NCI-H2107 (cell line): ENCODE data around the gene PICK1.

Source experiments
- DNase-seq: peaks from one replicate; lab custom pipeline; 2025; lab: John Stamatoyannopoulos, UW

The PICK1 gene

DNA sequence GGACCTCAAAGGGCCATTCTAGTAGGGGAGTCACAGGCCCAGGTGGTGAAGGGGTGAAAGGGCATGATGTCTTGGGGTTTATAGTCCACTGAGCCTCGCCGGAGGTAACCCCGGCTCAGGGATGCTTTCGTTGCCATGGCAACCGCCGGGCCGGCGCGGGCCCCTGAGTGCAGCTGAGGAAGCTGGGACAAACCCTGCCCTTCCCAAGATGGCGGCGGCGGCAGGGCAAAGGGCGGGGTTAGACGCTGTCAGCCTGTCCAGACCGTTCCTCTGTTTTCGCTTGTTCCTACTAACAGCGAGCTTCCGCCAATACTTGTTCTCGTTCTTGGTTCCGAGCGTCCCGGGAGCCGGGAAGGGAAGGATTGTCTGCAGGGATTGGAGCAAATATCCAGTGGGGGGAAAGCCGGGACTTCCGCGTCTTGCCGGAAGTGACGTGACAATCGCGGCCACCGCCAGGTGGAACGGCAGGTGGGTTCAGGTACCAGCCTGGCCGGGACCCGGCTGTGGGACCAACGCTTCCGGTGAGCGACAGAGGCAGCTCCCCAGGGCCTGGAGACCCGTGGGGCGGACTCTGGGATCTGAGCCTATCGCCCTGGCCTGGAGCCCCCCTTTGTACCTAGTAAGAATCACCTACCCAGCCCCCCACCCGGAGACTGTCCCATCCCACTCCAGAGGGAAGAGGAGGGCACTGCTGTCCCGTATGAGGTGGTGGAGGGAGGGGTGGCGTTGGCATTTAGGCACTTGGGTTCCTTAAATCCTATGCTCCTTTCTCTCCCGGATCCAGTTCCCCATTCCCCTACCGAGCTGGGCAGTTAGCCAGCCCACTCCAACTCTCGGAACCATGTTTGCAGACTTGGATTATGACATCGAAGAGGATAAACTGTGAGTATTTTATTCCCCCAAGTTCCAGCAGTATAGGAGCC, at the start of gene PICK1:
PICK1 (plus strand) TSS at position 436 of the 923 bp plus-strand sequence; CDS start at position 842, 406 bp downstream.
- peak; percentile 89 for DNase-seq

DNA sequence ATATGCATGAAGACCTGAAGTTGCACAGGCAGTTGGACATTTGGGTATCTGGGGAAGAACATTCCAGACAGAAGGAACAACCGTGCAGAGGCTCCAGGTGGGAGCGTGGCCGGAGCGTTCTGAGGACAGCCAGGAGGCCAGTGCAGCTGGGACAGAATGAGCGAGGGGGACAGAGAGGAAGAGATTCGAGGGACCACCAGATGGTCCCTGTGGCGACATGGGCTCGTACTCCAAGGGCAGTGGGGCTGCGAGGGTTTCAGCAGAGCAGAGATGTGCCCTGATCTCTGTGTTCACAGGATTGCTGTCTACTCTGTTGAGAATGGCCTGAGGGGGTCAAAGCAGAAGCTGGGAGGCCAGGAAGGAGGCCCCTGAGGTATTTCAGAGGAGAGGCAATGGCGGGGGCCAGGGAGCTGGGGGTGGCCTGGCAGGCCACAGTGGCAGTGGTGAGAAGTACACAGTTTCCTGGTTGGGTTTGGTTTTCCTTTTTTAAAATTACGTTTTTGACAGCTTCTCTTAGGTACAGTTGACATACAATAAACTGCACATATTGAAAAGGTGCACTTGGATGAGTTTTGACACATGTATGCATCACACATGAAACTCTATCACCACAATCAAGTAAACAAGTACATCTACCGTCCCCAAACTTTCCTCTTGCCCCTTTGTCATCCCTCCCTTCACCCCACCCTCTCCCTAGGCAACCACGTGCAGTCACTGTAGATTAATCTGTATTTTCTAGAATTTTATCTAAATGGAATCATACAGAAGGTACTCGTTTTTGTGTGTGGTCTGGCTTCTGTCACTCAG, 48.0 kb upstream of the PICK1 start:
- DNase-seq, result no peak

DNA sequence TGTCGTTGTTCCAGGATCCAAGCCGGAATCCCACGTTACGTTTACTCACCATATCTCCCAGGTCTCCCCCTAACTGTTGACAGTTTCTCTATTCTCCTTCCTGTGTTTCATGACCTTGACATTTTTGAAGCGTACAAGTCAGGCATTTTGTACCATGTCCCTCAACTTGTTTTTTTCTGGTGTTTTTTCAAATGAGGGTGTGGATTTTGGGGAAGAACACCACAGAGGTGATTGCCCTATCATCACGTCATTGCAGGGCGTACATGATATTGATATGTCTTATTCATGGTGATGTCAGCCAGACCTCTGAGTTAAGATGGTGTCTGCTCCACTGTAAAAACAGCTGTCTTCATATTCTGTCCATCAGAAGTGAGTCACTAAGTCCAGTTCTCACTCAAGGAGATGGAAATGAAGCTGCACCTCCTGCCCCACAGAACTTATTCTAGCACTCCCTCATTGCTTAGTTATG, 44.6 kb upstream of the PICK1 start:
- DNase-seq, result no peak

DNA sequence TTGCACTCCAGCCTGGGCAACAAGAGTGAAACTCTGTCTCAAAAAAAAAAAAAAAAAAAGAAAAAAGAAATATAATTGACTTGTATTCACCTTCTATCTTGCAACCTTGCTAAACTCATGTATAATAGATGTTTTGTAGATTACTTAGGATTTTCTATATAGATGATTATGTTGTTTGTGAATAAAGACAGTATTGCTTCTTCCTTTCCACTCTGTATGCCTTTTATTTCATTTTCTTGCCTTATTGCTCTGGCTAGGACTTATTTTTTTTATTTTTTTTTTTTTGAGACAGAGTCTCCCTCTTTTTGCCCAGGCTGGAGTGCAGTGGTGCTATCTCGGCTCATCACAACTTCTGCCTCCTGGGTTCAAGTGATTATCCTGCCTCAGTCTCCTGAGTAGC, 43.1 kb upstream of the PICK1 start:
- no peak for DNase-seq

DNA sequence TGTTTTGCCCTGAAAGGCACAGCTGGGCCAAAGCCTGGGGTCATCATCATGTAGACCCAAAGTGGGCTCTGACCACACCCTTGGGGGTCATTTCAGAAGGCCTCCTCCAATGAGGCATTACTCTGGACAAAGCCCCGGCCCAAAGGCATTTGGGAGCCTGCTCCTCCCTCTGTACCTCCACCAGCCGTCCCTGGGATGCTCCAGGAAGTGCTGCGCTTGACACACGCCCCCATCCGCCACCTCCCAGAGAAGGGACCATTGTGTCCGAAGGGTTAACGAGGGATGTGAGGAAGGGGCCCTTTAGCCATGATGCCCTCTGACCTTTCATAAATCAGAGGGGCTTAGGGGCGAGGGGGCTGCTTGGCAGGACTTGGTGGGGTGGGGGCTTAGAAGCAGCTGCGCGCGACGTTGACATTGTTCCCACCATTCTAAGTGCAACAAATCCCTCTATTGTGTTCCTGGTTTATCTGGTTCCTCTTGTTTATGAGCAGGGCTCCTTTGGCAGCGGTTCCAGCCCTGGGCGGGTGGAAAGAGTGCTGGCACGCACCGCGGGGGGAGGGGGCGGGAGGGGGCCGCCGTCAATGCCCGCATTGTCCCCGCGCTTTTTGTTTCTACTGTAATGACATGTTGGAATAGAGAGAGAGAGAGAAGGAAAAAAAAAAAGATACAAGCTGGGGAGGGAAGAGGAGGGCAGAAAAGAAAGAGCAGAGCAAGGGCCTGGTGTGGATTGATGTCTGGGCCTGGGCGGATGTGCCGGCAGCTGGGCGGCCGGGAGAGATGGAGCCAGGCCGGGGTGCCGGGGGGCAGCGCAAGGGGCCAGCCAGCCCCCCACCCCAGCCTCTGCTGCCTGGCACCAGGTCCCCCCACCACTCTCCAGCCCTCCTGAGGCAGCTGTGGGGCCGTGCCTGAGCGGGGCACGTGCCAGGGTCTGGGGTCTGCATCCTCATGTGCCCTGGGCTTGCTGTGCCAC, 40.7 kb upstream of the PICK1 start:
- DNase-seq, result no peak

DNA sequence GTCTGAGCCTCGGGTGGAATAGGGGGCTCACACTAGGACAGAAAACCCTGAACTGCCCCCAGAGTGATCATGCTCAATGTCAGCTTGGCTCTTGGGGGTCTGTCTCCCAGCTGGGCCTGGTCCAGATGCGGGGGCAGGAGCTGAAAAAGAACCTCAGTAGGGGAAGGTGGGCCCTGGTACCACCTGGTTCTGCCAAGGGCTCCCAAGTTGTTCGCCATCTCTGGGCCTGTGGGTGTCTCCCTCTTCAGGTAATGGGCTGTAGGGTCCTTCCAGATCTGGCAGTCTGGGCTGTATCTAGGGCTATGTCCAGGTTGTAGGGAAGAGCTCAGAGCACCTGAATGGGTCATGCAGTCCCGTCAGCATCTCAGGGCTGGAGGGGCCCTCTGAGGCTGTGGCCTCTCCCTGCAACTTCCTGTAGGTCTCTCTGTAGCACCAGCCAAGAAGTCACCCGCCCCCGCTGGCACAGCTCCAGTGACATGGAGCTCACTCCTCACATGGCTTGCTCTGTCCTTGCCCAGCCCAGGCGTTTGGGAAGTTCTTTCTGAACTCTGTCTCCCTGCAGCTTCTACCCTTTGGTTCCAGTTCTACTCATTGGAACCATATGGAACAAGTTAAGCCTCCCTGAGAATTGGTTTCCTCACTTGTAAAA, 39.8 kb upstream of the PICK1 start:
- DNase-seq, result no peak

DNA sequence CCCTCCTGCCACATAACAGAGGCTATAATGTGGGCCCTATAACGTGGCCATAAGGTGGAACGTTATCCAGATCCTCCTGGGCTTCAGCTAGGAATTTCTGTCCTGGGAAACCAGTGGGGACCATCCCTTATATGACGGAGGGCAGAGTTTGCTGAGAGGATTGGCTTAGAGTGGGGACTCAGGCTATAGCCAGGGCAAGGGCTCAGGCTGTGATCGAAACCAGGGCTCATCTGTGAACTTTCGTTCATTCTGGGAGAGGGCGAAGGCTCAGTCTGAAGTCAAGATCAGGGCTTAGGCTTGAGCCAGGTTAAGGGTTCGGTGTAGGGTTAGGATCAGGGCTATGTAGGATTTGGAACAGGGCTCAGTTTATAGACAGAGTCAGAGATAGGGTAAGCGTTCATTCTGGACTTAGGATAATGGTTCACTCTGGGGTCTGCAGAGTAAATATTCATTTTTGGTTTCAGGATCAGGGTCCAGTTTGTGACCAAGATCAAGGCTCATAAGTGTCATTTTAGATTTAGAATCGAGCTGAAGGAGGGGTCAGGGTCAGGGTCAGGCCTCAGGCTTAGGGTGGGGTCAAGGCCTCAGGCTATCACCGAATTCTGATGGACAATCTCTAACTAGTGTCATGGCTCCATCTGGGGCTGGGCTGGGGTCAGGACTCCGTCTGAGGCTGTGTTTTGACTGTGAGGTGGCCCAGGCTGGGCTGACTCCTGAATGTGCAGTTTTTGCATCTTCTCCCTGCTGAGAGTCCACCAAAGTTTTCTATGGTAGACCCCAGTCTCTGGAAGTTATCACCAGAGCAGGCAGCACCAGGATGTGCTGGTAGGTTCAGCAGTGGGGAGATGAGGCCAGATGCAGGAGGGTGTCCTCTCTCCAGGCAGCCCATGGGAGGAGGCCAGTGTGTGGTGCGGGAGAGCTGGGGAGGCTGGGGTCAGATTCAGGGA, 39.0 kb upstream of the PICK1 start:
- no peak for DNase-seq

DNA sequence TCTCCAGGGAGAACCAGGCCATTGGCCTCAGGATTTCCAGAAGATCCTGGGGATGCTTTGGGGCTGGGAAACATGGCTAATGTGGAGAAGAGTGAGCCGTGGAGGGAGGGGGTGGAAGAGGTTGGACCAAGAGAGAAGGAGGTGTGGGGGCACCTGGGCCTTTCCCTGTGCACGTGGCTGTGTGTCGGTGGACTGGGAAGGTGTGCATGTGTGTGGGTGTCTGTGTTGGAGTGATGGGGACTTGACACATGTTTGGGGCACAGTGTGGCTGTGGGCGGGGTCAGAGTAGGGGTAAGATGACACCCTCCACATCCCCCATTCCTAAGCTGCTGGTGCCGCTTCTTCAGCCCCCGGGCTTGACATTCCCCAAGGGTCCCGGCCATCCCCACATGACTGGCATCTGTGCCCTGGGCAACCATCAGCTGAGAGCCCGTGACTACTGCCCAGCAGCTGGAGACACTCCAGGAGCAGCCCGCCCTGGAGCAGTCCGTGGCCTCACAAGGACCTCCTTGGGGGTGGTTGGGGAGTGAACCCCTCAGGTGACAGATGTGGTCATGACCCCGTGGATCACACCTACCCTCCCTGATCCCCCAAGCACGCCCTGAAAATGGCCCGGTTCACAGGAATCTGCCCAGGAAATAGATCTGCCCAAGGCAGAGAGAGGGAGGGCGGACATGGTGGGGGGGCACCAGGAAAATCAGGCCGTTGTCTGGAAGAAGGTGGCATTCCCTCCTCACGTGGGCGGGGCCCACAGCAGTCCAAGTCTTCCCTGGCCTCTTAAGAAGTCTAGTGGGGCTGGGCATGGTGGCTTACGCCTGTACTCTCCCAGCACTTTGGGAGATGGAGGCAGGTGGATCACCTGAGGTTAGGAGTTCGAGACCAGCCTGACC, 38.0 kb upstream of the PICK1 start:
- DNase-seq, result no peak

DNA sequence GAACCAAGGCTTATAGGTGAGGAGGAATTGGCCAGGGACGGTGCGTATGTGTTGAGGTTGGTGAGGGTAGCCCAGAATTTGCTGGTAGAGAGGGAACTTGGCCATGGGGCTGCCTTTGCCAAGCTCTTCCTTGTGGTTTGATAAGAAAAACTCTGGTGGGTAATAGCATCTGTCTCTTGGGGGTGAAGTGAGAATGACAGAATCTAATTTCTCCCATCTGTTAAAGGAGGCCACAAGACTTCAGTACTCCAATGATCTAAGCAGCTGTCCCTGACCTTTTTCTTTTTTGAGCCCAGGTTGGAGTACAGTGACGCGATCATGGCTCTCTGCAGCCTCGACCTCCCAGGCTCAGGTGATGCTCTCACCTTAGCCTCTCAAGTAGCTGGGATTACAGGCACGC, 36.0 kb upstream of the PICK1 start:
- no peak for DNase-seq

DNA sequence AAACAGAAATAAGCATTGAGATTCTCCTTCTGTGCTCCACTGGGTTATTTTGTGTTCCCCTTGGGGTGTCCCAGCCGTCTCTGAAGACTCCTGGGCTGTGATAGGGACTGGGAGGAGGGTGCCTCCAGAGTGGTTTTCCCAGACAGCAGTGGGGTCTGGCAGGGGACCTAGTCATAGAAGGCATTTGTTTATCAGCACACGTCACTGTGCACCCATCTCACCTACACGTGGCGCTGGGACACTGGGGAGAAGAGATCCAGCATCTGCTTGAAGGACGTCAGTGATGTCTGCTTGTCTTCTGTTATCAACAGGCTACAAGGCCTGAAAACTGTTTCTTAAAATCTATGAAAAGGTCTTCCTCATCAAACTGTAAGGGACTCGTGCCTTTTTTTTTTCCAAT, 34.2 kb upstream of the PICK1 start:
- no peak for DNase-seq

DNA sequence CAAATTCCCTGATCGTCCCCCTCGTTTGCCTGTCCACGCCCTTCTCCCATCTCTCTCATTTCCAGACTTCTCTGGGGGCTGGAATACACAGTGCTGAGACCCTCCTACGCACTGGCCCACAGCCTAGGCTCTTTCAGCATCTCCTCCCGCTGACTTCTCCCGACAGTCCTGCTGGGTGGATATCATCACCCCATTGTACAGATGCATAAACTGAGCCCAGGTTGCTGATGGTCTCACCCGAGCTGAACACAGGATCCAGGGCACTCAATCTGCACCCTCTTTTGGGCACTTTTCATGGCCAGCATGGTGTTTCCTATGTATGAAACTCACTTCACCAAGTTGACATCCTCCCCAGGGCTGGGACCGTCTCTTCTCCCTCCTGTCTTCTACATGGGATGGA, 31.7 kb upstream of the PICK1 start:
- DNase-seq, result no peak

DNA sequence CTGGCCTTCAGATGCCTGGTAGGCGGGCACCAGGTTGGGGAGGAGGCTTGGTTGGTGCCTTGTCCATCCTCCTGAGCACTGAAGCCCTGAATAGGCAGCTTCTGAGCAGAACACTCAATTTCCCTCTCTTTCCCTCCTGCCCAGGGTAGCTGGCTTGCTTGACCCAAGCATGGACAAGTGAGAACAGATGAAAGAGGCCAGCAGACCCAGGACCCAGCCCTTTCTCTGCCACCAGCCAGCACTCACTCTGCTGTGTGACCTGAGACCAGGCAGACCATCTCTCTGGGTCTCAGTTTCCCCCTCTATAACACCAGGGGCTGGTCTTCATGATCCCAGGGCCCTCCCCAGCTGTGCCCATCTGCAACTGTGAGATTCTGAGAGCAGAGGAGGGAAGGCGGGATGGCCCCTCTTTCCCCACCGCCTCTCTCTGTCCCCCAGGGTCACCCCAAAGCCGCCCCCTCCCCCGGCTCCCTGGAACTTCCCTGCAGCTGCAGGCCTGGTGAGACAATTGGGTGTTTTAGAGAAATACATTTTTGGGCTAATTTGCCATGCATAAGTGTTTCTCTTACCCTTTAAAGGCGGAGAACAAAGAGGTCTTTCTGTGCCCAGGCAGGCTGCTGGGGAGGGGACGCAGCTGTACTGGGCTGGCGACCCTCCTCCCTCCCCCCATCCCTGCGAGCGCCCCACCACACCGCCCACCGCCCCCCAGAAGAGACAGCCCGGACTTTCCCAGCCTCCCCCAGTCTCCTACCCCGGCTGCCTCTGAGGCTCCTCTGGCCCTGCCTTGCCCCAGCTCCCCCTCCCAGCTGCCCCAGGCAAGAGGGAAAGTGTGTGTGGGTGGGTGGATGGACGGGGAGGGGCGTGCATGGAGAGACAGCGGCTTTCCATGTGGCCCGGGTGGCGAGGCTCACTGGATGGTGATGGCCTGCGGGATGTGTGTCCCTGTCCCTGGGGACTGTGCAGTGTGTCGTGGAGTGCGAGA, 30.8 kb upstream of the PICK1 start:
- no peak for DNase-seq

DNA sequence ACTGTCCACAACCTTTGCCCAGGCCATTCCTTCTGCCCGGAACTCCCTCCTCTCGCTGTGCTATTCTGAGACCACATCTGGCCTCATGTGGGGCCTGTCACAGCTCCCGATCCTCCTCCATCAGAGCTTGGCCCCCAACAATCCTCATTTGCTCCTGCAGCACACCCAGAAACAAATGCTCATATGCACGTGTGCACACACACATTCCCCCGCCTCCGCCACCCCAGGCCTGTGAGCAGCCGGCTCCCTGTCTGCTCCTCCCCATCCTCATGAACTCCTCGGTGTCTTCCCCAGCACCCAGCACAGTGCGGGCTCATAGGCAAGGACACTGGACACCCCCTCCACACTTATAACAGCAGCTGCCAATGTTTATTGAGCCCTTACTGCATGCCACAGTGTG, 29.7 kb upstream of the PICK1 start:
- no peak for DNase-seq

DNA sequence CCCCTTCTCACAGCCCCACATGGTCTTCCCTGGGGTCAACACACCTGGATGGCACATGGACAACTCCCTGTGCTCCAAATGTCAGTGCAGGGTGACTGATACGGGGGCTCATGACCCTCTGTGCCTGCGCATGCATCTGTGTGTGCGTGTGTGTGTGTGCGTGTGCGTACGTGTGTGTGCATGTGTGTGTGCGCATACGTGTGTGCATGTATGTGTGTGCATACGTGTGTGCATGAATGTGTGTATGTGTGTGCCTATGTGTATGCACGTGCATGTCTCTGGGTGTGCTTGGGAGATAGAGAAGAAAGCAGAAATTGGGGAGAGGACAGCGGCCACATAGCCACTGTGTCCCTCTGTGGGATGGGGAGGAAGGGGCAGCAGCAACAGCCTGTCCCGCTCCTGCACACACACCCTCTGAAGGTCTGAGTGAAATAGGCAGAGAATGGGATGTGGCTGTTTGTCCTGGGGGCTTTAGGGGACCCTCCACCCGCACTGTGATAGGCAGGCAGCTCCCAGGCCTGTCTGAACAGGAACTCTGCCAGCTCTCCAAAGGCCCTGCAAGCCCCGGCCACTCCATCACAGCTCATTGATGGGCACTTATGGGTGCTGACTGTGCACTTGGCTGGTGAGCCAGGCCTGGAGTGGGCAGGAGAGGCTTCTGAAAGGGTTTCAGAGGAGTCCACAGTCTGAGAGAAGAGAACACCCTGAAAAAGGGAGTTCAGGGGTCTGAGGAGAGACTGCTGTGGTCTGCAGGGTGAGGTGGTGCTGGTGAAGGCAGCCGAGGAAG, 28.7 kb upstream of the PICK1 start:
- no peak for DNase-seq

DNA sequence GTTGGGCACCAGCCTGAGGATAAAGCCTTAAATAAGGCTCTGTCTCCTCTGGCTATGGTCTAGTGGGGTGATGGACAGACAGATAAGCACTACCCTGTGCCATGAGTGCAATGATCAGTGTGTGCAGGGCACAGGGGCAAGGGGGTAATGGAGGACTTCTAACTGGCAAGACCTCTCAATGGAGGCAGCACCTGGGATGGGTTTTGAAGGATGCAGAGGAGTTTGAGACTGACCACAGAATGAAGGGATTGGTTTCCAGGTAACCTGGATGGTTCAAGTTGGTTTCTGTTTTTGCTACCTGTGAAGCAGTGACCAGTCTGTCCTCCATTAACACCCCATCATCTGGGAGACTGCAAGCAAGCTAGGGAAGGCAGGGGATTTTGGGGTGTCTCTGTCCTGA, 27.8 kb upstream of the PICK1 start:
- DNase-seq, result no peak

DNA sequence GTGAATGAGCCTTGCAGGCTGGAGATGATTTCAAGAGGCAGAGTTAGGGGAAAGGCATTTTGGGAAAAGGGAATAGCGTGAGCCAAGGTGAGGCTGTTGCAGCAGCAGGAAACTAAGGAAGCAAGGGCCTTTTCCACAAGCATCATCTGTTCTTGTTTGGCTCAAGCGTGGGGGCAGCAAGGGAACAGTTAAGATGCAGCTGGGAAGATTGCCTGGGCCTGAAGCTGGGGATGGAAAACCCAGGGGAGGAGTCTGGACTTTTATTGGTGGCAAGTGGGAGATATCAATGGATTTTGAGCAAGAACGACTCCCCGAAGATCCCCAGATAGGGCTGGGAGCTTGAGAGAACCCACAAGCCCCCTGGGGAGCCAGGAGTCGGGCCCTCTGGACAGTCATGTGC, 27.3 kb upstream of the PICK1 start:
- DNase-seq, result no peak
